HepG2 (cell line): ENCODE measurements around the gene LHB. TPM values are rescaled to one million over a fixed set of nuclear protein-coding genes. Genes with fewer than 3 reads are reported as not detected.

Experiments
- ATAC-seq: fragments of 200-7000 bp; cut with Tn5 transposase; 3 replicates; pipeline ENCODE4 v1.9.1; 2020; ENCODE audit warnings: mild to moderate bottlenecking, moderate library complexity
- BruUV-seq: library from RNA; stranded (reverse); fragments of 400-500 nt; replicated peaks from 2 replicates; lab custom pipeline; 2021; lab: Mats Ljungman, UMichigan
- CTCF ChIA-PET: fragments of 300-600 bp; formaldehyde crosslinking; extraction: SDS; loops from one replicate; lab custom pipeline; 2021; ENCODE audit warnings: low total read pairs, inconsistent platforms, low intra/inter-chr PET ratio; lab: Yijun Ruan, JAX
- POLR2A ChIA-PET: fragments of 350-600 bp; sonication (Branson Sonifier 250); formaldehyde crosslinking; loops from one replicate; lab custom pipeline; 2020; ENCODE audit warnings: antibody characterized with exemption, inconsistent platforms; lab: Yijun Ruan, JAX
- DNase-seq: peaks from one replicate; pipeline ENCODE4 v3.0.0-alpha.2; 2015; ENCODE audit warnings: low spot score
- FAIRE-seq: peaks from 3 replicates; lab custom pipeline; 2011; peaks lifted over from hg19 to GRCh38; lab: Jason Lieb, UNC
- H2AFZ ChIP-seq: one replicate; pipeline ENCODE4 v1.6.1; 2011; ENCODE audit warnings: low read length, inconsistent platforms
- H3K27ac ChIP-seq: fragments of 300-600 bp; 3 replicates; pipeline ENCODE4 v1.8.0; 2011; ENCODE audit warnings: mixed run types, mild to moderate bottlenecking, mixed read lengths, low read length, inconsistent platforms; ENCODE audit not compliant: insufficient read depth; ENCODE audit errors: extremely low read length
- H3K27me3 ChIP-seq, 2 experiments: fragments of 200-600 bp in 1 of 2; 2 replicates in 1 of 2; 3 replicates in 1 of 2; pipeline versions ENCODE4 v1.6.0 to v1.8.0; 2011; ENCODE audit warnings: low read length in 2 of 2, mild to moderate bottlenecking in 2 of 2, moderate library complexity in 2 of 2, inconsistent platforms in 1 of 2; ENCODE audit not compliant: insufficient read depth in 2 of 2, control insufficient read depth in 1 of 2
- H3K36me3 ChIP-seq, 2 experiments: fragments of 200-600 bp in 1 of 2; replicated peaks in 1 of 2; 2 replicates in 1 of 2; 3 replicates in 1 of 2; pipeline versions ENCODE4 v1.5.1 to v1.8.0; 2011; ENCODE audit warnings: low read length in 2 of 2, inconsistent platforms in 1 of 2; ENCODE audit not compliant: insufficient read depth in 2 of 2, control insufficient read depth in 1 of 2
- H3K4me1 ChIP-seq: 2 replicates; pipeline ENCODE4 v1.5.1; 2012; ENCODE audit warnings: low read length, inconsistent platforms; ENCODE audit not compliant: insufficient read depth
- H3K4me2 ChIP-seq: 2 replicates; pipeline ENCODE4 v1.6.0; 2011; ENCODE audit warnings: low read depth, low read length, inconsistent platforms
- H3K4me3 ChIP-seq, 3 experiments: fragments of 200-600 bp in 1 of 3; sonication (generic), shearing (Covaris generic) in 1 of 3; replicated peaks in 1 of 3; 2 replicates each; pipeline ENCODE4 v1.5.1; 2011 to 2016; ENCODE audit warnings: low read length in 3 of 3, inconsistent platforms in 2 of 3, low read depth in 2 of 3, mild to moderate bottlenecking in 2 of 3, control low read depth in 1 of 3, mixed read lengths in 1 of 3; ENCODE audit not compliant: insufficient read depth in 1 of 3
- H3K79me2 ChIP-seq: one replicate; pipeline ENCODE4 v1.6.1; 2011; ENCODE audit warnings: low read length, inconsistent platforms; ENCODE audit not compliant: insufficient read depth
- H3K9ac ChIP-seq: 2 replicates; pipeline ENCODE4 v1.6.0; 2011; ENCODE audit warnings: mild to moderate bottlenecking, low read depth, low read length, inconsistent platforms; ENCODE audit not compliant: insufficient read depth
- H3K9me3 ChIP-seq: 2 replicates; pipeline ENCODE4 v1.5.1; 2012; ENCODE audit warnings: mild to moderate bottlenecking, low read length
- H4K20me1 ChIP-seq: 2 replicates; pipeline ENCODE4 v1.6.0; 2011; ENCODE audit warnings: inconsistent platforms, mild to moderate bottlenecking, low read length, moderate library complexity; ENCODE audit not compliant: insufficient read depth
- AGO2 ChIP-seq: fragments of 200-400 bp; formaldehyde crosslinking; optimal IDR thresholded peaks from 2 replicates; pipeline ENCODE3; 2017; ENCODE audit warnings: mild to moderate bottlenecking, low read depth, low read length, moderate library complexity
- CHD4 ChIP-seq: fragments of 200-600 bp; sonication (generic); IDR thresholded peaks from 2 replicates; pipeline ENCODE4 v1.7.0; 2017; ENCODE audit warnings: mild to moderate bottlenecking, low read length, borderline replicate concordance
- CREBL2 ChIP-seq: sonication (generic); formaldehyde crosslinking; IDR thresholded peaks from 2 replicates; pipeline ENCODE4 v1.8.1; 2023; ENCODE audit warnings: missing genetic modification reagents, mild to moderate bottlenecking, borderline replicate concordance
- KDM1A ChIP-seq: IDR thresholded peaks from 2 replicates; pipeline ENCODE4 v1.6.1; 2016; ENCODE audit warnings: missing compliant biosample characterization
- PAWR ChIP-seq: sonication (generic); formaldehyde crosslinking; IDR thresholded peaks from 2 replicates; pipeline ENCODE4 v1.4.0; 2020; ENCODE audit warnings: missing genetic modification reagents, mild to moderate bottlenecking, borderline replicate concordance
- POLR2G ChIP-seq: fragments of 200-400 bp; formaldehyde crosslinking; IDR thresholded peaks from 2 replicates; pipeline ENCODE4 v1.6.1; 2018; ENCODE audit warnings: mild to moderate bottlenecking, low read depth, low read length, moderate library complexity
- SNAPC2 ChIP-seq: sonication (generic); formaldehyde crosslinking; IDR thresholded peaks from 2 replicates; pipeline ENCODE4 v1.8.1; 2022; ENCODE audit warnings: mild to moderate bottlenecking, missing genetic modification reagents
- WGBS: methylation state at CpG from one replicate; pipeline ENCODE4 v1.1.6; 2017; ENCODE audit warnings: low lambda C conversion rate; 5-methylcytosine and 5-hydroxymethylcytosine counted together
- in situ Hi-C: cut with HindIII; loops from 2 replicates; pipeline ENCODE4 v1.10.0; 2017; ENCODE audit warnings: low pct_unique_long_range_greater_than_20kb; ENCODE audit not compliant: extremely low pct_ligation_motif_present
- intact Hi-C: fragments of 100-400 bp; cut with micrococcal nuclease; formaldehyde crosslinking; loops from one replicate; pipeline ENCODE4 v1.10.0; 2022; ENCODE audit not compliant: unreplicated experiment
- polyA plus RNA-seq, 8 experiments: library from polyadenylated mRNA; depleted of rRNA in 3 of 8; stranded (reverse) in 7 of 8; unstranded in 1 of 8; fragments of >200 nt; fragmentation: Illumina TruSeq in 4 of 8; extraction: Trizol in 4 of 8; gene quantifications; 2 replicates each; pipeline versions ENCODE4 v1.2.1 to v1.2.3, GENCODE V29; 2011 to 2016; ENCODE audit warnings: low read depth in 4 of 8, missing spikeins in 1 of 8, mixed read lengths in 1 of 8; ENCODE audit not compliant: insufficient read depth in 1 of 8
- total RNA-seq, 5 experiments: library from RNA; depleted of rRNA; stranded (reverse); fragments of >200 nt; fragmentation: Illumina TruSeq; extraction: Trizol; gene quantifications; 2 replicates each; pipeline ENCODE4 v1.2.3, GENCODE V29; 2016; ENCODE audit warnings: low read depth in 1 of 5
- TF ChIP-seq, protein P1 (sequence below): sonication (generic); formaldehyde crosslinking; IDR thresholded peaks from 2 replicates; pipeline ENCODE4 v1.4.0; 2020; ENCODE audit warnings: mild to moderate bottlenecking, missing genetic modification reagents
- TF ChIP-seq, protein P2 (sequence below): sonication (generic); formaldehyde crosslinking; IDR thresholded peaks from 2 replicates; pipeline ENCODE4 v1.4.0; 2020; ENCODE audit warnings: mild to moderate bottlenecking, missing genetic modification reagents

Gene LHB
- total and polyA plus RNA-seq, 2 of the 13 experiments (the other 11 are each of a cell fraction or from before 2014, with no cell fraction given) = not detected

GRCh38 chr19:49016067-49016839 lies 638 bp downstream of the LHB start (continued):
- TF ChIP-seq, protein P1, sequence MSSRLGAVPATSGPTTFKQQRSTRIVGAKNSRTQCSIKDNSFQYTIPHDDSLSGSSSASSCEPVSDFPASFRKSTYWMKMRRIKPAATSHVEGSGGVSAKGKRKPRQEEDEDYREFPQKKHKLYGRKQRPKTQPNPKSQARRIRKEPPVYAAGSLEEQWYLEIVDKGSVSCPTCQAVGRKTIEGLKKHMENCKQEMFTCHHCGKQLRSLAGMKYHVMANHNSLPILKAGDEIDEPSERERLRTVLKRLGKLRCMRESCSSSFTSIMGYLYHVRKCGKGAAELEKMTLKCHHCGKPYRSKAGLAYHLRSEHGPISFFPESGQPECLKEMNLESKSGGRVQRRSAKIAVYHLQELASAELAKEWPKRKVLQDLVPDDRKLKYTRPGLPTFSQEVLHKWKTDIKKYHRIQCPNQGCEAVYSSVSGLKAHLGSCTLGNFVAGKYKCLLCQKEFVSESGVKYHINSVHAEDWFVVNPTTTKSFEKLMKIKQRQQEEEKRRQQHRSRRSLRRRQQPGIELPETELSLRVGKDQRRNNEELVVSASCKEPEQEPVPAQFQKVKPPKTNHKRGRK (CRISPR knock-in tag) = no peak
- TF ChIP-seq AGO2 (peak; percentile 55), PAWR (CRISPR knock-in tag) (no peak), SNAPC2 (CRISPR knock-in tag) (no peak), CREBL2 (CRISPR knock-in tag) (no peak), CHD4 (no peak), KDM1A (CRISPR knock-in tag) (no peak)
- TF ChIP-seq, all 625 proteins: peak for 2

DNA sequence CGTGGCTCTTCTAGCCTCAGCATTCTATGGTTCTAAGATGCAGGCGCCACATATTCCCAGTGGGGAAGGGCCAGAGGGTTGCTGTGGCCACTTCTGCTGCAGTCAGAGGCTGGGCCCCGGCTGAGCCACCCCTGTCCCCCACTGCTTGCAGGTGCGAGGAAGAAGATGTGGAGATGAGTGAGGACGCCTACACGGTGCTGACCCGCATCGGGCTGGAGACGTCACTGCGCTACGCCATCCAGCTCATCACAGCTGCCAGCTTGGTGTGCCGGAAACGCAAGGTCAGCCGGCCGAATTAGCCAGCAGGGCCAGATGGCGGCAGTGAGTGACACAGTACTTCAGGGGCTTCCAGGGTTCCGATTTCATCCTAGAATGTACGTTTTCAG lies 2.0 kb downstream of the LHB start:
- POLR2A ChIA-PET = no interaction called here
- H3K27me3 ChIP-seq = peaks cover 0 to 3% of the 10 kb centered on the region in 2 experiments; a peak in 1 of 5 replicates
- no peak for ATAC-seq
- no TSS peak for BruUV-seq
- H3K4me1 ChIP-seq = peaks cover 16% of the 10 kb centered on the region
- no peak overlapping the region for H3K9ac ChIP-seq
- no peak overlapping the region for H2AFZ ChIP-seq
- no peaks in the 10 kb centered on the region for H3K79me2 ChIP-seq
- H3K36me3 ChIP-seq = peaks cover 8 to 46% of the 10 kb centered on the region in 2 experiments; a peak in 4 of 5 replicates
- no peak overlapping the region for H3K4me2 ChIP-seq
- no peaks in the 10 kb centered on the region for H3K9me3 ChIP-seq
- intact Hi-C loops = no loop called here
- no peak for DNase-seq
- 0 out of 2 replicates have a peak, but pooled peaks have one; percentile 11 for TF ChIP-seq POLR2G
- TF ChIP-seq, protein P2, sequence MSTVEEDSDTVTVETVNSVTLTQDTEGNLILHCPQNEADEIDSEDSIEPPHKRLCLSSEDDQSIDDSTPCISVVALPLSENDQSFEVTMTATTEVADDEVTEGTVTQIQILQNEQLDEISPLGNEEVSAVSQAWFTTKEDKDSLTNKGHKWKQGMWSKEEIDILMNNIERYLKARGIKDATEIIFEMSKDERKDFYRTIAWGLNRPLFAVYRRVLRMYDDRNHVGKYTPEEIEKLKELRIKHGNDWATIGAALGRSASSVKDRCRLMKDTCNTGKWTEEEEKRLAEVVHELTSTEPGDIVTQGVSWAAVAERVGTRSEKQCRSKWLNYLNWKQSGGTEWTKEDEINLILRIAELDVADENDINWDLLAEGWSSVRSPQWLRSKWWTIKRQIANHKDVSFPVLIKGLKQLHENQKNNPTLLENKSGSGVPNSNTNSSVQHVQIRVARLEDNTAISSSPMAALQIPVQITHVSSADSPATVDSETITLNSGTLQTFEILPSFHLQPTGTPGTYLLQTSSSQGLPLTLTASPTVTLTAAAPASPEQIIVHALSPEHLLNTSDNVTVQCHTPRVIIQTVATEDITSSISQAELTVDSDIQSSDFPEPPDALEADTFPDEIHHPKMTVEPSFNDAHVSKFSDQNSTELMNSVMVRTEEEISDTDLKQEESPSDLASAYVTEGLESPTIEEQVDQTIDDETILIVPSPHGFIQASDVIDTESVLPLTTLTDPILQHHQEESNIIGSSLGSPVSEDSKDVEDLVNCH (CRISPR knock-in tag) = no peak
- TF ChIP-seq, all 625 proteins: peak for 1
- in situ Hi-C loops = no loop called here
- FAIRE-seq = no peak
- Histone ChIP-seq H3K27ac (no peak overlapping the region), H4K20me1 (no peaks in the 10 kb centered on the region), H3K4me3 (no peak overlapping the region)
- 95% methylated on average over 18 of the region's 18 CpGs for WGBS
- CTCF ChIA-PET = no interaction called here
